ENCODE measurements around the gene TYRO3. TPM values are rescaled to one million over a fixed set of nuclear protein-coding genes. Genes with fewer than 3 reads are reported as not detected.

TYRO3 gene
- total and polyA plus RNA-seq, 2 of the 13 experiments (the other 11 are each of a cell fraction or from before 2014, with no cell fraction given), result 24.0 to 43.6 TPM

DNA sequence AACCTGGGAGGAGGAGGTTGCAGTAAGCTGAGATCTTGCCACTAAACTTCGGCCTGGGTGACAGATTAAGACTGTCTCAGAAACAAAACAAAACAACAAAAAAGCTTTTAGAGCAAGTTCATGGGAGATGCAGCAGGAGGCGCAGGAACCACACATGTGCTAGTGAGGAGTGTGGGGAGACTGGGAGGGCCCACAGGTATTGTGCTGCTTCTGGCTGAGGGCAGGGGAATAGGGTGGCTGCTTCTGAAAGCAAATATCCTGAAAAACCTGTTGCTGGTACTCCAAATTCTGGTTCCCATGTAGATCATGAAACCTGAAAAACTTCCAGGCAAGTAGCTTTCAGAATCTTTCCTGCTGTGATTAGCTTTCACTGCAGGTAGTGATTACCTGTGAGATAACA, 22.1 kb downstream of the TYRO3 start (continued):
- TF ChIP-seq, protein P1, sequence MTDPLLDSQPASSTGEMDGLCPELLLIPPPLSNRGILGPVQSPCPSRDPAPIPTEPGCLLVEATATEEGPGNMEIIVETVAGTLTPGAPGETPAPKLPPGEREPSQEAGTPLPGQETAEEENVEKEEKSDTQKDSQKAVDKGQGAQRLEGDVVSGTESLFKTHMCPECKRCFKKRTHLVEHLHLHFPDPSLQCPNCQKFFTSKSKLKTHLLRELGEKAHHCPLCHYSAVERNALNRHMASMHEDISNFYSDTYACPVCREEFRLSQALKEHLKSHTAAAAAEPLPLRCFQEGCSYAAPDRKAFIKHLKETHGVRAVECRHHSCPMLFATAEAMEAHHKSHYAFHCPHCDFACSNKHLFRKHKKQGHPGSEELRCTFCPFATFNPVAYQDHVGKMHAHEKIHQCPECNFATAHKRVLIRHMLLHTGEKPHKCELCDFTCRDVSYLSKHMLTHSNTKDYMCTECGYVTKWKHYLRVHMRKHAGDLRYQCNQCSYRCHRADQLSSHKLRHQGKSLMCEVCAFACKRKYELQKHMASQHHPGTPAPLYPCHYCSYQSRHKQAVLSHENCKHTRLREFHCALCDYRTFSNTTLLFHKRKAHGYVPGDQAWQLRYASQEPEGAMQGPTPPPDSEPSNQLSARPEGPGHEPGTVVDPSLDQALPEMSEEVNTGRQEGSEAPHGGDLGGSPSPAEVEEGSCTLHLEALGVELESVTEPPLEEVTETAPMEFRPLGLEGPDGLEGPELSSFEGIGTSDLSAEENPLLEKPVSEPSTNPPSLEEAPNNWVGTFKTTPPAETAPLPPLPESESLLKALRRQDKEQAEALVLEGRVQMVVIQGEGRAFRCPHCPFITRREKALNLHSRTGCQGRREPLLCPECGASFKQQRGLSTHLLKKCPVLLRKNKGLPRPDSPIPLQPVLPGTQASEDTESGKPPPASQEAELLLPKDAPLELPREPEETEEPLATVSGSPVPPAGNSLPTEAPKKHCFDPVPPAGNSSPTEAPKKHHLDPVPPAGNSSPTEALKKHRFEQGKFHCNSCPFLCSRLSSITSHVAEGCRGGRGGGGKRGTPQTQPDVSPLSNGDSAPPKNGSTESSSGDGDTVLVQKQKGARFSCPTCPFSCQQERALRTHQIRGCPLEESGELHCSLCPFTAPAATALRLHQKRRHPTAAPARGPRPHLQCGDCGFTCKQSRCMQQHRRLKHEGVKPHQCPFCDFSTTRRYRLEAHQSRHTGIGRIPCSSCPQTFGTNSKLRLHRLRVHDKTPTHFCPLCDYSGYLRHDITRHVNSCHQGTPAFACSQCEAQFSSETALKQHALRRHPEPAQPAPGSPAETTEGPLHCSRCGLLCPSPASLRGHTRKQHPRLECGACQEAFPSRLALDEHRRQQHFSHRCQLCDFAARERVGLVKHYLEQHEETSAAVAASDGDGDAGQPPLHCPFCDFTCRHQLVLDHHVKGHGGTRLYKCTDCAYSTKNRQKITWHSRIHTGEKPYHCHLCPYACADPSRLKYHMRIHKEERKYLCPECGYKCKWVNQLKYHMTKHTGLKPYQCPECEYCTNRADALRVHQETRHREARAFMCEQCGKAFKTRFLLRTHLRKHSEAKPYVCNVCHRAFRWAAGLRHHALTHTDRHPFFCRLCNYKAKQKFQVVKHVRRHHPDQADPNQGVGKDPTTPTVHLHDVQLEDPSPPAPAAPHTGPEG (CRISPR knock-in tag; IDR thresholded peaks at IDR 0.05), result no peak
- TF ChIP-seq ZNF138 (CRISPR knock-in tag; IDR thresholded peaks at IDR 0.05; ENCODE audit: low read depth) (no peak), ZNF777 (CRISPR knock-in tag; IDR thresholded peaks at IDR 0.05) (no peak), ATF7-NPFF (CRISPR knock-in tag; IDR thresholded peaks at IDR 0.05; ENCODE audit: low read depth) (no peak), IRF2 (CRISPR knock-in tag; IDR thresholded peaks at IDR 0.05) (no peak), ZBTB8A (CRISPR knock-in tag; IDR thresholded peaks at IDR 0.05; ENCODE audit: borderline replicate concordance, low read depth) (no peak), YY1 (IDR thresholded peaks at IDR 0.05; ENCODE audit: insufficient read depth, insufficient replicate concordance, low read depth, low read length) (no peak)
- TF ChIP-seq, protein P2, sequence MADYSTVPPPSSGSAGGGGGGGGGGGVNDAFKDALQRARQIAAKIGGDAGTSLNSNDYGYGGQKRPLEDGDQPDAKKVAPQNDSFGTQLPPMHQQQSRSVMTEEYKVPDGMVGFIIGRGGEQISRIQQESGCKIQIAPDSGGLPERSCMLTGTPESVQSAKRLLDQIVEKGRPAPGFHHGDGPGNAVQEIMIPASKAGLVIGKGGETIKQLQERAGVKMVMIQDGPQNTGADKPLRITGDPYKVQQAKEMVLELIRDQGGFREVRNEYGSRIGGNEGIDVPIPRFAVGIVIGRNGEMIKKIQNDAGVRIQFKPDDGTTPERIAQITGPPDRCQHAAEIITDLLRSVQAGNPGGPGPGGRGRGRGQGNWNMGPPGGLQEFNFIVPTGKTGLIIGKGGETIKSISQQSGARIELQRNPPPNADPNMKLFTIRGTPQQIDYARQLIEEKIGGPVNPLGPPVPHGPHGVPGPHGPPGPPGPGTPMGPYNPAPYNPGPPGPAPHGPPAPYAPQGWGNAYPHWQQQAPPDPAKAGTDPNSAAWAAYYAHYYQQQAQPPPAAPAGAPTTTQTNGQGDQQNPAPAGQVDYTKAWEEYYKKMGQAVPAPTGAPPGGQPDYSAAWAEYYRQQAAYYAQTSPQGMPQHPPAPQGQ (CRISPR knock-in tag; IDR thresholded peaks at IDR 0.05; ENCODE audit: borderline replicate concordance), result no peak
- TF ChIP-seq, protein P3, sequence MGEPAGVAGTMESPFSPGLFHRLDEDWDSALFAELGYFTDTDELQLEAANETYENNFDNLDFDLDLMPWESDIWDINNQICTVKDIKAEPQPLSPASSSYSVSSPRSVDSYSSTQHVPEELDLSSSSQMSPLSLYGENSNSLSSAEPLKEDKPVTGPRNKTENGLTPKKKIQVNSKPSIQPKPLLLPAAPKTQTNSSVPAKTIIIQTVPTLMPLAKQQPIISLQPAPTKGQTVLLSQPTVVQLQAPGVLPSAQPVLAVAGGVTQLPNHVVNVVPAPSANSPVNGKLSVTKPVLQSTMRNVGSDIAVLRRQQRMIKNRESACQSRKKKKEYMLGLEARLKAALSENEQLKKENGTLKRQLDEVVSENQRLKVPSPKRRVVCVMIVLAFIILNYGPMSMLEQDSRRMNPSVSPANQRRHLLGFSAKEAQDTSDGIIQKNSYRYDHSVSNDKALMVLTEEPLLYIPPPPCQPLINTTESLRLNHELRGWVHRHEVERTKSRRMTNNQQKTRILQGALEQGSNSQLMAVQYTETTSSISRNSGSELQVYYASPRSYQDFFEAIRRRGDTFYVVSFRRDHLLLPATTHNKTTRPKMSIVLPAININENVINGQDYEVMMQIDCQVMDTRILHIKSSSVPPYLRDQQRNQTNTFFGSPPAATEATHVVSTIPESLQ (CRISPR knock-in tag; conservative IDR thresholded peaks at IDR 0.05), result no peak
- TF ChIP-seq, protein P4, sequence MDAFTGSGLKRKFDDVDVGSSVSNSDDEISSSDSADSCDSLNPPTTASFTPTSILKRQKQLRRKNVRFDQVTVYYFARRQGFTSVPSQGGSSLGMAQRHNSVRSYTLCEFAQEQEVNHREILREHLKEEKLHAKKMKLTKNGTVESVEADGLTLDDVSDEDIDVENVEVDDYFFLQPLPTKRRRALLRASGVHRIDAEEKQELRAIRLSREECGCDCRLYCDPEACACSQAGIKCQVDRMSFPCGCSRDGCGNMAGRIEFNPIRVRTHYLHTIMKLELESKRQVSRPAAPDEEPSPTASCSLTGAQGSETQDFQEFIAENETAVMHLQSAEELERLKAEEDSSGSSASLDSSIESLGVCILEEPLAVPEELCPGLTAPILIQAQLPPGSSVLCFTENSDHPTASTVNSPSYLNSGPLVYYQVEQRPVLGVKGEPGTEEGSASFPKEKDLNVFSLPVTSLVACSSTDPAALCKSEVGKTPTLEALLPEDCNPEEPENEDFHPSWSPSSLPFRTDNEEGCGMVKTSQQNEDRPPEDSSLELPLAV (CRISPR knock-in tag; conservative IDR thresholded peaks at IDR 0.05; ENCODE audit: low read depth), result no peak
- TF ChIP-seq, protein P5, sequence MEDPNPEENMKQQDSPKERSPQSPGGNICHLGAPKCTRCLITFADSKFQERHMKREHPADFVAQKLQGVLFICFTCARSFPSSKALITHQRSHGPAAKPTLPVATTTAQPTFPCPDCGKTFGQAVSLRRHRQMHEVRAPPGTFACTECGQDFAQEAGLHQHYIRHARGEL (CRISPR knock-in tag; IDR thresholded peaks at IDR 0.05), result no peak
- TF ChIP-seq, protein P6, sequence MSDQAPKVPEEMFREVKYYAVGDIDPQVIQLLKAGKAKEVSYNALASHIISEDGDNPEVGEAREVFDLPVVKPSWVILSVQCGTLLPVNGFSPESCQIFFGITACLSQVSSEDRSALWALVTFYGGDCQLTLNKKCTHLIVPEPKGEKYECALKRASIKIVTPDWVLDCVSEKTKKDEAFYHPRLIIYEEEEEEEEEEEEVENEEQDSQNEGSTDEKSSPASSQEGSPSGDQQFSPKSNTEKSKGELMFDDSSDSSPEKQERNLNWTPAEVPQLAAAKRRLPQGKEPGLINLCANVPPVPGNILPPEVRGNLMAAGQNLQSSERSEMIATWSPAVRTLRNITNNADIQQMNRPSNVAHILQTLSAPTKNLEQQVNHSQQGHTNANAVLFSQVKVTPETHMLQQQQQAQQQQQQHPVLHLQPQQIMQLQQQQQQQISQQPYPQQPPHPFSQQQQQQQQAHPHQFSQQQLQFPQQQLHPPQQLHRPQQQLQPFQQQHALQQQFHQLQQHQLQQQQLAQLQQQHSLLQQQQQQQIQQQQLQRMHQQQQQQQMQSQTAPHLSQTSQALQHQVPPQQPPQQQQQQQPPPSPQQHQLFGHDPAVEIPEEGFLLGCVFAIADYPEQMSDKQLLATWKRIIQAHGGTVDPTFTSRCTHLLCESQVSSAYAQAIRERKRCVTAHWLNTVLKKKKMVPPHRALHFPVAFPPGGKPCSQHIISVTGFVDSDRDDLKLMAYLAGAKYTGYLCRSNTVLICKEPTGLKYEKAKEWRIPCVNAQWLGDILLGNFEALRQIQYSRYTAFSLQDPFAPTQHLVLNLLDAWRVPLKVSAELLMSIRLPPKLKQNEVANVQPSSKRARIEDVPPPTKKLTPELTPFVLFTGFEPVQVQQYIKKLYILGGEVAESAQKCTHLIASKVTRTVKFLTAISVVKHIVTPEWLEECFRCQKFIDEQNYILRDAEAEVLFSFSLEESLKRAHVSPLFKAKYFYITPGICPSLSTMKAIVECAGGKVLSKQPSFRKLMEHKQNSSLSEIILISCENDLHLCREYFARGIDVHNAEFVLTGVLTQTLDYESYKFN (CRISPR knock-in tag; conservative IDR thresholded peaks at IDR 0.05), result no peak

Data from HepG2 (cell line).